ENCODE data around the gene GOLGA6L25.
"Not testable (repeated sequence)": the region's sequence is repeated elsewhere in the genome, so short reads cannot be mapped to it uniquely, and the experiment has no call there.

The GOLGA6L25 gene, protein sequence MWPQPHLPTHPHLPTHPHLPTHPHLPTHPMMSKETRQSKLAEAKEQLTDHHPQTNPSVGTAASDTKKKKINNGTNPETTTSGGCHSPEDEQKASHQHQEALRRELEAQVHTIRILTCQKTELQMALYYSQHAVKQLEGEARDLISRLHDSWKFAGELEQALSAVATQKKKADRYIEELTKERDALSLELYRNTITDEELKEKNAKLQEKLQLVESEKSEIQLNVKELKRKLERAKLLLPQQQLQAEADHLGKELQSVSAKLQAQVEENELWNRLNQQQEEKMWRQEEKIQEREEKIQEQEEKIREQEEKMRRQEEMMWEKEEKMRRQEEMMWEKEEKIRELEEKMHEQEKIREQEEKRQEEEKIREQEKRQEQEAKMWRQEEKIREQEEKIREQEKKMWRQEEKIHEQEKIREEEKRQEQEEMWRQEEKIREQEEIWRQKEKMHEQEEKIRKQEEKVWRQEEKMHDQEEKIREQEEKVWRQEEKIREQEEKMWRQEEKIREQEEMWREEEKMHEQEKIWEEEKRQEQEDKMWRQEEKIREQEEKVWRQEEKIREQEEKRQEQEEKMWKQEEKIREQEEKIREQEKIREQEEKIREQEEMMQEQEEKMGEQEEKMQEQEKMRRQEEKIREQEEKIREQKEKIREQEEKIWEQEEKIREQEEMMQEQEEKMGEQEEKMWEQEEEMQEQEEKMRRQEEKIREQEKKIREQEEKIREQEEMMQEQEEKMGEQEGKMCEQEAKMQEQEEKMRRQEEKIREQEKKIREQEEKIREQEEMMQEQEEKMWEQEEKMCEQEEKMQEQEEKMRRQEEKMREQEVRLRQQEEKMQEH

DNA sequence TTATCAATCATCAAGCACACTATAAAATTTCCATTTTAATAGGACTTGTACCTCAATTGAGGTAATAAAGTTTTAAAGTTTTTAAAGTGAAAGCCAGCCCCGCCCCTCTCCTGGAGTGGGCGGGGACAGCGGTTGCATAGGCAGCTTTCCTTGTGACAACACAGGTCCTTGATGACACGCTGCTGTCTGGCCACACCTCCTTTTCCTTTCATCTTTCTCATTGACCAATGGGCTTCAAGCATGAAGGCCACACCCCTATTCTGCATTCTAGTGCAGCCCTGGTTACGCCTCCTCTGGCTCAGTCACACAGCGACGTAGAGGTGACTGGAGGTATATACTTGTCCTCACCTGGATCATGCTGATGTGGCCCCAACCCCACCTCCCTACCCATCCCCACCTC lies at the start of gene GOLGA6L25:
TSS of gene GOLGA6L25 (plus strand) at position 301 of the 400 bp plus-strand sequence. CDS start at position 362, 61 bp downstream.
- not testable (repeated sequence) for DNase-seq

DNA sequence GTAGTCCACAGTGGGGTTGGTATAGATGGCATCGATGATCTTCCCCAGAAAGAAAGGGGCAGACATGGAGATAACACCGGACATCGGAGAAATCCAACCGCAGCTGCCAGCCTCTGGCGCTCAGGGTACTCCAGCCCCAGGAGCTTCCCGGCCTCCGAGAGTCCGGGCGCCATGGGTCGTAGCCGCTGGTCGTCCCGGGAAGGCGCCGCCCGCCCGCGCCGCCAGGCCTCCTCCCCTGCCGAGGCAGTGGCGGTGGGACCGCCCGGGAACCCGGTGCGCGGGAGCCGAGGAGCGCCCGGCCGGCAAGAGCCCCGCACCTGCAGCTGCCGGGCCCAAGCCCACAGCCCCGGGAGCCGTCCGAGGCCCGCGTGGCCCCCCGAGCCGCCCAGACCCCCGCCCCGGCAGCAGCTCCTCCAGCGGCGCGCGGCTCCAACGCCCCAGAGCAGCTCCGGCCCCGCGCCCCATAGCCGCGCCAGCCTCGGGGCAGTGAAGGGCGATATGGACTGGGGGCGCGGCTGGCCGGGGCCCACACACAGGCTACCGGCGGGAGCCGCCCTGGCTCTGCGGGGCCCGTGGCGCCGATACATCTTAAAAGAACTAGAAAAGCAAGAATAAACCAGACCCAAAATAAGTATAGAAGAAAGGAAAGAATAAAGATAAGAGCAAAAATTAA lies 45.0 kb upstream of the GOLGA6L25 start:
- DNase-seq, result not testable (repeated sequence)

DNA sequence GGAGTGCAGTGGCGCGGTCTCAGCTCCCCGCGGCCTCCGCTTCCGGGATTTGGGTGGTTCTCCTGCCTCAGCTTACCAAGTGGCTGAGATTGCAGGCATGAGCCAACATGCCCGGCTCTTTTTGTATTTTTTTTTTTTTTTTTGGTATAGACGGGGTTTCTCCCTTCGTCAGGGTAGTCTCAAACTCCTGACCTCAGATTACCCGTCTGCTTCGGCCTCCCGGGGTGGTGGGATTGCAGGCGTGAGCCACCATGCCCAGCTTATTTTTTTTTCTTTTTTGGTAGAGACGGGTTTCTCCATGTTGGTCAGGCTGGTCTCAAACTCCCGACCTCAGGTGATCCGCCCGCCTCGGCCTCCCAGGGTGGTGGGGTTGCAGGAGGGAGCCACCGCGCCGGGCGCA lies 39.2 kb upstream of the GOLGA6L25 start:
- DNase-seq, result not testable (repeated sequence)

DNA sequence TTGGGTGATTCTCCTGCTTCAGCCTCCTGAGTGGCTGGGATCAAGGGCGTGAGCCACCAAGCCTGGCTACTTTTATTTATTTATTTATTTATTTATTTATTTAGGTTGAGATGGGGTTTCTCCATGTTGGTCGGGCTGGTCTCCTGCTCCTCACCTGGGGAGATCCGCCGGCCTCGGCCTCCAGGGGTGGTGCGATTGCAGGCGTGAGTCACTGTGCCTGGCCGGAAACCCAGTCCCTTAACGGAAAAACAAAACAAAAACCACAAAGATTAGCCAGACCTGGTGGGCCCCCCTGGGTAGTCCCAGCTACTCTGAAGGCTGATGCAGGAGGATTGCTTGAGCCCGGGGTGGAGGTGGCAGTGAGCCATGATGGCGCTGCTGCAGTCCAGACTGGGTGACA lies 38.2 kb upstream of the GOLGA6L25 start:
- DNase-seq, result not testable (repeated sequence)

DNA sequence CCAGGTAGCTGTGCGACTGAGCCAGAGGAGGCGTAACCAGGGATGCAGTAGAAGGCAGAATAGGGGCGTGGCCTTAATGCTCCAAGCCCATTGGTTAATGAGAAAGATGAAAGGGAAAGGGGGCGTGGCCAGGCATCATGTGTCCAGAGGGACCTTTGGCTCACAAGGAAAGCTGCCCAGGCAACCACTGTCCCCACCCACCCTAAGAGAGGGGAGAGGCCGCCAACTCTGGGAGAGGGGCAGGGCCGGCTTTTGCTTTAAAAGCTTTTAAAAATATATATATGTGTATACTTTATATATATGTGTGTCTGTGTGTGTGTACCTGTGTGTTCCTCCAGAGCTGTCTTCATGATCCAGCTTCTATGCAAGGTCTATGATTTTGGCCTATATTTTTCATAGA lies 20.4 kb upstream of the GOLGA6L25 start, which contains the start of gene GOLGA8G:
TSS of gene GOLGA8G (minus strand) at position 18 of the 400 bp plus-strand sequence. CDS start 62 bp downstream, outside the sequence.
- not testable (repeated sequence) for DNase-seq

DNA sequence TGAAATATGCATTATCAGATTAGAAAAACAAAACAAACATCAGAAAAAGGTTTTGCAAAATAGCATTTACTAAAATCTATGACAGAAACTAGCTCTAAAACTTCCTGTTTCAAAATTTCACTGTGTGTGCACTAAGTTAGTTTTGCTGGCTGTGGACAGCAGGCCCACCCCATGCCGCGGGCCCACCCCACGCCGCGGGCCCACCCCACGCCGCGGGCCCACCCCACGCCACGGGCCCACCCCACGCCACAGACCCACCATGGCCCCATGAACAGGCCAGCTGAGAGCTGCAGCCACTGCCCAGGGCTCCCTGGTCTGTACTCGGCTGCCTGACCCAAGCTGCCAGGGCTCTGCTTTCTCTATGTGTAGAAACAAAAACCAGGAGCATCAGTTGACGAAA lies 20.0 kb downstream of the GOLGA6L25 start:
- DNase-seq, result not testable (repeated sequence)

DNA sequence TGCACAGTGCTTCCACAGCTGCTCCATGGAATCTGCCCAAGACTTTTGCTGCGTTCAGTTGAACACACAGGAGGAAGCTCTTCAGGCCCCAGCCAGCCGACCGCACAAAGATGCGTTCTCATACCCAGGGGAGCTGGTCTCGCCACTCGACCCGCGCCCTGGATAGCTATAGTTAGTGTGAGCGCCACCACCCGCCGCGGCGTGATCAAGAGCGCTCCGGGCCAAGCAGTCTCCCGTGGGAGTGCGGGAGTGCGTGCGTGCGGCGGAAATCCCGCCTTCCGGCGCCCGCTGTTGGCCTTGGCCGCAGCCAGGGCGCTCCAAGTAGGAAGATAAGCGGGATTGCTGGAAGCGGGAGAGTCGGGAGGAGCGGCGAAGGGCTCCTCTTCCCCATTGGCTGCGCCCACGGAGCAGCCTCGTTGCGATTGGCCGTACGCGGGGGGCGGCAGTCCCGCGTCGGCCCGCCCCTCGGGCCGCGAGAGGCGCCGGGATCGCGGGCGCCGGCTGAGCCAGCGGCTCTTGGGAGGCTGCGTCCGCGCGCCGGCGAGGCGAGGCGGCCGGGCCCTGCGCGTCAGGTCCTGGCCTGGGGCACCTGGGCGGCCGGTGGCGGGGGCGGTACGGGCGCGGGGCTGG lies 35.7 kb downstream of the GOLGA6L25 start:
- not testable (repeated sequence) for DNase-seq

DNA sequence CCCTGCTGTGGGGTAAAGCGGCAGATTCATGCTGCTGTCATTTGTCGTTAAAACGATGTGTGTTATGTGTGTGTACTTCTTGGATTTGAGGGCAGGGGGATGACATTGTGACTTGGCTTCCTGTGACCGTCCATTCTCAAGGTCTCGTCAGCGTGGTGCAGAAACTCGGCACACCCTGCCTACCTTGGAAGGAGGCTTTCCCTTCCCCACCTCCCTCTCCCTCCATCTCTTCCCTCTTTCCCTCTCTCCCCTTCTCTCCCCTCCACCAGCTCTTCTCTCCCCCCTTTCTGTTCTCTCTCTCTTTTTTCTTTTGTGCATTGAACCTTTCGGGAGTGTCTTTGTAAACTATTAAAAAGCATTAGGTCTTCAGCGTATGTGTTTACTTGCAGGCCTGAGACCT lies 36.4 kb downstream of the GOLGA6L25 start:
- not testable (repeated sequence) for DNase-seq

DNA sequence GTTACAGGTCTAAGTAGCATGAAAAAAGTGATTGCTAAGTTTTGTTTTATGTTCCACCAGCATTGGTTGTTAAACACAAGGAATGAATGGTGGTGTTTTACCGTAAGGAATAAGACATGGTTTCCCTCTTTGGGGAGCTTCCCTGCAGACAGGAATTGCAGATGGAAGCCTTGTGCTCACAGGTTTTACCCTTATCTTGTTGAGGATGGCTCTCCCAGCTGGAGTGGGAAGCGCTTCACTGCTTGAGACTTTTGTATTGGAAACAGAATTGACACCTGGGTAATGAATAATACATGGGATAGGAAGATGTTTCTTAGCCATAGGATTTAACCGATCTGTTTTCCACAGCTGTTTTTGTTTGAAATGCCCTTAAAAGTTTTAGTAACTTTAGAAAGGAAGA lies 39.0 kb downstream of the GOLGA6L25 start:
- DNase-seq, result not testable (repeated sequence)

DNA sequence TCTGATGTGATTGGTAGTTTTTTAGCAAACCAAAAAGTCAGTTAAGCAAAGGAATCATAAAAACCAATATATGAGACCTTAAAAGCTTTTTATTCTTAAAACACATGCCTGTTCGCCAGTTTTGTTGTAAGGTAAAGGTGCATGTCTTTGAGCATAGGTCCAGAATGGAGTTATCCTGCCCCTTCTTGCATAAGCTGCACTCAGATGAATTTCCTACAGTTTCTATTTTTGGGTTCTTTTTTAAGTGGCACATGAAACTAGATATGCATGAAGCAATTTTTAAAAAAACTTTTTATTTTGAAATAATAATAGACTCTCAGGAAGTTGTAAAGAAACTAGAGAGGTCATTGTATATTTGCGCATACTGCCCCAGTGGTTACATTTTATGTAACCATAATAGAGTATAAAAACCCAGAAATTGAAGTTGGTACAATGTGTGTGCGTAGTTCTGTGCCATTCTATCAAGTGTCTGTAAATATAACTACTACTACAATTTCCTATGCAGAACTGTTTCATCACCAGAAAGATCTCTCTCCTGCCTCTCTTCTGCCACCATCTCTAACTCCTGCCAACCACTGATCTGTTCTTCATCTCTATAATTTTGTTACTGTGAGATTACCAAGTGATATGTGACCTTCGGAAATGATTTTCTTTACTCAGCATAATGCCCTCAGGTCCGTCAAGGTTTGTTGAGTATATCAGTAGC lies 40.2 kb downstream of the GOLGA6L25 start:
- DNase-seq, result not testable (repeated sequence)

DNA sequence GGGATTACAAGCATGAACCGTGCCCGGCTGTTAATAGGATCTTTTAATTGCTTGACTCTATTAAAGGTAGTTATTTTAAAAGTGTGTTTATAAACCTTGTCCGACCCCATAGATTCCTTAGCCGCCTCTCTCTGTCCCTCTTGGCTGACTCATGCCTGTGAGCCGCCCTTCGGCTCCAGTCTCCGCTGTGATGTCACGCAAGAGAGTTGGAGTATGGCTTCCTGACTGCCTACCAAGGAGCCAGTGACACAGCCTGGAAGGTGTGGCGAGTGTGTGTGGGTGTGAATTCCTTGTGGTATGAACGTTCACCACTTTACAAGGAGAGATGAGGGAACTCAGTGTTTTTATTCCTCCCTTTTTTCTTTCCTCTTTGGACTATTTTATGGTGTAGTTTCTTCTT lies 44.1 kb downstream of the GOLGA6L25 start:
- not testable (repeated sequence) for DNase-seq

DNA sequence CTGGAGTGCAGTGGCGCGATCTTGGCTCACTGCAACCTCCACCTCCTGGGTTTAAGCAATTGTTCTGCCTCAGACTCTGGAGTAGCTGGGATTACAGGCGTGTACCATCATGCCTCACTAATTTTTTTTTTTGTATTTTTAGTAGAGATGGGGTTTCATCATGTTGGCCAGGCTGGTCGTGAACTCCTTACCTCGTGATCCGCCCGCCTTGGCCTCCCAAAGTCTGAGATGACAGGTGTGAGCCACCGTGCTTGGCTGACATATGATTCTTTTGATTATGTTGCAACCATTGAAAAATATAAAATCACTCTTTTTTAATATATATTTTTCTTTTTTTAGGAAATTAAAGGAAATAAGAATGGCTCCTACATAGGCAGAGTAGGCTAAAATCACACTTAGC lies 44.8 kb downstream of the GOLGA6L25 start:
- DNase-seq, result not testable (repeated sequence)

DNA sequence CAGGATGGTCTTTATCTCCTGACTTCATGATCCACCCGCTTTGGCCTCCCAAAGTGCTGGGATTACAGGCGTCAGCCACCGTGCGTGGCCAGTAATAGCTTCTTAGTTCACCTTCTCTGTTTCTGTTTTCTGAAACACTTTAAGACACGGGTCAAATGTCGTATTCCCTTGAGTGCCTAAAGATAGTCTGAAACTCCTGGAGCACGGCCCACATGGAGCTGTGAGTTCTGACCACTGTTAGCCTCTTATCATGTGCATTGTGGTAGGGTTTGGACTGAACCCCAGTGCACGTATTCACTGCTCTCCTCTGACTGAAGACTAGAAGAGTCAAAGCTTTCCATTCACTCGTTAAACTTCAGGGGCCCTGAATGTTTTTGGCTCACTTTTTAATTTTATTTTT lies 48.8 kb downstream of the GOLGA6L25 start:
- not testable (repeated sequence) for DNase-seq
